HL-60 (cell line): ENCODE measurements around the gene RTP5.
"Not testable (repeated sequence)": the region's sequence is repeated elsewhere in the genome, so short reads cannot be mapped to it uniquely, and the experiment has no call there.

Experiments
- CTCF ChIP-seq: IDR thresholded peaks from one replicate; pipeline ENCODE4 v1.5.1; 2011; ENCODE audit warnings: low read length, control low read depth, inconsistent platforms; ENCODE audit not compliant: insufficient read depth
- GABPA ChIP-seq: IDR thresholded peaks from 2 replicates; pipeline ENCODE4 v1.6.1; 2012; ENCODE audit warnings: low read depth
- POLR2AphosphoS5 ChIP-seq: IDR thresholded peaks from 2 replicates; pipeline ENCODE4 v1.6.1; 2012; ENCODE audit warnings: low read depth
- REST ChIP-seq: IDR thresholded peaks from 2 replicates; pipeline ENCODE4 v1.6.1; 2012; ENCODE audit warnings: low read depth; ENCODE audit not compliant: insufficient replicate concordance

GRCh38 chr2:241921631-241922030 is 52.1 kb downstream of the RTP5 start:
- TF ChIP-seq CTCF, POLR2AphosphoS5, GABPA, REST: not testable (repeated sequence)
